OCI-LY7 (cell line): ENCODE results near the gene DNM3.

Source experiments
- EZH2phosphoT487 ChIP-seq: fragments of 200-600 bp; sonication (generic); IDR thresholded peaks from 2 replicates; pipeline ENCODE4 v1.6.1; 2018; ENCODE audit warnings: low read depth, borderline replicate concordance, mild to moderate bottlenecking, mixed run types, antibody characterized with exemption, low read length, moderate library complexity, mixed read lengths
- TF ChIP-seq, protein P1 (sequence below): fragments of 200-600 bp; sonication (generic); conservative IDR thresholded peaks from 2 replicates; pipeline ENCODE4 v1.5.1; 2014; ENCODE audit warnings: mild to moderate bottlenecking, antibody characterized with exemption, low read length, moderate library complexity, mixed read lengths

DNA sequence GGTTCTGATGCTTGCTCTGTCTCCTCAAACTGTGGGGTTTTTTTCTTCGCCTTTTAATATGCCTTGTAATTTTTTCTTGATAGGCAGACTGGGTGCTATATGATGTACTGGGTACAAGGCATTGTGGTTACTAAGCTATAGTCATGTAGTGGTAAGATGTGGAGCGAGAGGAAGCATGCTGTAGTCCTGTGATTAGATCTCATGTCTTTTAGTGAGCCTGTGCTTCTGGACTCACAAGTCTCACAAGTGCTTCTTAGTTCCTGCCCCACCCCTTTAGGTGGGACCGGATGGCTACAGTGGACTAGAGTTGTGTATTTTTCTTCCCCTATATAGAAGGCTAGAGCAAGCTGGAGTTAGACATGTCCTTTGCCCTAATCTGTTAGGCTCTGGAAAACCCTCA is 178.7 kb downstream of the DNM3 start:
- TF ChIP-seq, protein P1, sequence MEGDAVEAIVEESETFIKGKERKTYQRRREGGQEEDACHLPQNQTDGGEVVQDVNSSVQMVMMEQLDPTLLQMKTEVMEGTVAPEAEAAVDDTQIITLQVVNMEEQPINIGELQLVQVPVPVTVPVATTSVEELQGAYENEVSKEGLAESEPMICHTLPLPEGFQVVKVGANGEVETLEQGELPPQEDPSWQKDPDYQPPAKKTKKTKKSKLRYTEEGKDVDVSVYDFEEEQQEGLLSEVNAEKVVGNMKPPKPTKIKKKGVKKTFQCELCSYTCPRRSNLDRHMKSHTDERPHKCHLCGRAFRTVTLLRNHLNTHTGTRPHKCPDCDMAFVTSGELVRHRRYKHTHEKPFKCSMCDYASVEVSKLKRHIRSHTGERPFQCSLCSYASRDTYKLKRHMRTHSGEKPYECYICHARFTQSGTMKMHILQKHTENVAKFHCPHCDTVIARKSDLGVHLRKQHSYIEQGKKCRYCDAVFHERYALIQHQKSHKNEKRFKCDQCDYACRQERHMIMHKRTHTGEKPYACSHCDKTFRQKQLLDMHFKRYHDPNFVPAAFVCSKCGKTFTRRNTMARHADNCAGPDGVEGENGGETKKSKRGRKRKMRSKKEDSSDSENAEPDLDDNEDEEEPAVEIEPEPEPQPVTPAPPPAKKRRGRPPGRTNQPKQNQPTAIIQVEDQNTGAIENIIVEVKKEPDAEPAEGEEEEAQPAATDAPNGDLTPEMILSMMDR: no peak
- TF ChIP-seq EZH2phosphoT487: no peak
